ENCODE results near the gene PCDHGB3.
A peak's percentile ranks its signal among the peaks of the same experiment; 100 is the strongest.
"Not testable (repeated sequence)": the region's sequence is repeated elsewhere in the genome, so short reads cannot be mapped to it uniquely, and the experiment has no call there.

The PCDHGB3 gene

DNA sequence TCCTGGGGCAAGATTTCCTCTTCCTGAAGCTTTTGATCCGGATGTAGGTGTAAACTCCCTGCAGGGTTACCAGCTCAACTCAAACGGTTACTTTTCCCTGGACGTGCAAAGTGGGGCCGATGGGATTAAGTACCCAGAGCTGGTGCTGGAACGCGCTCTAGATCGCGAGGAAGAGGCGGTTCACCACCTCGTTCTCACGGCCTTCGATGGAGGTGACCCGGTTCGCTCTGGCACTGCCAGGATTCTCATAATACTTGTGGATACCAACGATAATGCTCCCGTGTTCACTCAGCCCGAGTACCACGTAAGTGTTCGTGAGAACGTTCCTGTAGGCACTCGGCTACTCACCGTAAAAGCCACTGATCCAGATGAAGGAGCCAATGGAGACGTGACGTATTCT is 14.4 kb upstream of the PCDHGB3 start:
- H3K4me3 ChIP-seq (ENCODE audit: low read depth, low read length): peak overlapping the region; percentile 49
- DNase-seq (ENCODE audit: low read depth): no peak

DNA sequence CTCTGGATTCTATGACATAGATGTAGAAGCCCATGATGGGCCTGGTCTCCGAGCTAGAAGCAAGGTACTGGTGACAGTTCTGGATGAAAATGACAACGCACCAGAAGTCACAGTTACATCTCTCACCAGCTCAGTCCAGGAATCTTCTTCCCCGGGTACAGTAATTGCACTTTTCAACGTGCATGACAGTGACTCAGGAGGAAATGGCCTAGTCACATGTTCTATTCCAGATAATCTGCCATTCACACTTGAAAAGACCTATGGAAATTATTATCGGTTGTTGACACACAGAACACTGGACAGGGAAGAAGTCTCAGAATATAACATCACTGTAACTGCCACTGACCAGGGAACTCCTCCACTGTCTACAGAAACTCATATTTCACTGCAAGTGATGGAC is 13.9 kb upstream of the PCDHGB3 start:
- H3K4me3 ChIP-seq (ENCODE audit: low read depth, low read length): no peak overlapping the region
- DNase-seq (ENCODE audit: low read depth): no peak

DNA sequence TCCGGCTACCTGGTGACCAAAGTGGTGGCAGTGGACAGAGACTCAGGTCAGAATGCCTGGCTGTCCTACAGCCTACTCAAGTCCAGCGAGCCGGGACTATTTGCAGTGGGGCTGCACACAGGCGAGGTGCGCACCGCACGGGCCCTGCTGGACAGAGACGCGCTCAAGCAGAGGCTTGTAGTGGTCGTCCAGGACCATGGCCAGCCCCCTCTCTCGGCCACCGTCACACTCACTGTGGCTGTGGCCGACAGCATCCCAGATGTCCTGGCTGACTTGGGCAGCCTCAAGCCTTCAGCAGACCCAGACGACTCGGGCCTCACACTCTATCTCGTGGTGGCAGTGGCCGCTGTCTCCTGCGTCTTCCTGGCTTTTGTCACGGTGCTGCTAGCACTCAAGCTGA is 13.1 kb upstream of the PCDHGB3 start:
- DNase-seq (ENCODE audit: low read depth): no peak
- H3K4me3 ChIP-seq (ENCODE audit: low read depth, low read length): no peak overlapping the region

DNA sequence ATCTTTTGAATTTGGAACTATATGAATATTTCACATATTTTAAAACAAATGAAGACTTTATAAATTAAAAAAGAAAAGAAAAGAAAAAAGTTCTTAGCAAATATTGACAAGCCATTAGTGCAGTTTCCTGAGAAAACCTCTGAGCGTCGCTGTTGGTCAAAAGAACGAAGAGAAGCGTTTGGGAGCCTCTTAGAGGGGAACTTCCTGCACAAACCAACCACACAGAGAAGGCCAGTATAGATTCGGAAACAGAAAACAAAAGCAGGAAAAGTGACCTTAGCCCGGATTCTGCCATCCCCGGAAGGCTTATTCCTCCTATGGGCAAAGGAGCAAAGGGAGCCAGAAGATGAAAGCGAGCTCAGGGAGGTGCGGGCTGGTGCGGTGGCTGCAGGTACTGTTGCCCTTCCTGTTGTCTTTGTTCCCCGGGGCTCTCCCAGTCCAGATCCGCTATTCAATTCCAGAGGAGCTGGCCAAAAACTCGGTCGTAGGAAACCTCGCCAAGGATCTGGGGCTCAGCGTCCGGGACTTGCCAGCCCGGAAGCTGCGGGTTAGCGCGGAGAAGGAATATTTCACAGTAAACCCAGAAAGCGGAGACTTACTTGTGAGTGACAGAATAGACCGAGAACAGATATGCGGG is 10.1 kb upstream of the PCDHGB3 start, which contains the start of gene PCDHGB2:
Gene PCDHGB2 (plus strand): TSS at position 205 of the 637 bp plus-strand sequence. CDS start 142 bp downstream, at position 347.
- H3K4me3 ChIP-seq (ENCODE audit: low read depth, low read length): peak within 1 kb of the TSS; percentile 43
- DNase-seq (ENCODE audit: low read depth): no peak

DNA sequence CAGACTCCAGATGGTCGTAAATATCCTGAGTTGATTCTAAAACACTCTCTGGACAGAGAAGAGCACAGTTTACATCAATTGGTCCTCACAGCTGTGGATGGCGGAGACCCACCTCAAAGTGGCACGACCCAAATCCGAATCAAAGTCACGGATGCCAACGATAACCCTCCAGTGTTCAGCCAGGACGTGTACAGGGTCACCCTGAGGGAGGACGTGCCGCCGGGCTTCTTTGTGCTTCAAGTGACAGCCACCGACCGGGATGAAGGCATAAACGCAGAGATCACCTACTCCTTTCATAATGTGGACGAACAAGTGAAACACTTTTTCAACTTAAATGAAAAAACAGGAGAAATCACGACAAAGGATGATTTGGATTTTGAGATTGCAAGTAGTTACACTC is 9.4 kb upstream of the PCDHGB3 start:
- no peak for DNase-seq (ENCODE audit: low read depth)
- no peak overlapping the region for H3K4me3 ChIP-seq (ENCODE audit: low read depth, low read length)

DNA sequence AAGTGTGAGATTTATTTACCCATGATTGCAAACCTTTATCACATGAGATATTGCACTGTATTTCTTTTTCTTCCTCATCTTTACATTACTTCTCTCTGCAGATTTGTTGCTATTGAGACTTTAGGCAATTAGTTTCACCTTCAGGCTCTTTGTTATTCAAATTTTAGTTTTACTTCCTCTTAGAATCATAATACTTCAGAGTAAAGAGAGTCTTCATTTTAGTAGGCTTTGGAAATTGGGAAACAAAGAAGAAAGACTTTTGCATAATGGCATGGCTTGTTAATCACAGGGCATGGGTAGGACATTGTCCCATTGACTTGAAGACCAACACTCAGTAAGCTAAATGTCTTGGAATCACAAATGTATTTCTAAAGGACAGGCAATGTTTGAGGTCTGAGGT is 7.3 kb upstream of the PCDHGB3 start:
- no peak for DNase-seq (ENCODE audit: low read depth)
- H3K4me3 ChIP-seq (ENCODE audit: low read depth, low read length): no peak overlapping the region

DNA sequence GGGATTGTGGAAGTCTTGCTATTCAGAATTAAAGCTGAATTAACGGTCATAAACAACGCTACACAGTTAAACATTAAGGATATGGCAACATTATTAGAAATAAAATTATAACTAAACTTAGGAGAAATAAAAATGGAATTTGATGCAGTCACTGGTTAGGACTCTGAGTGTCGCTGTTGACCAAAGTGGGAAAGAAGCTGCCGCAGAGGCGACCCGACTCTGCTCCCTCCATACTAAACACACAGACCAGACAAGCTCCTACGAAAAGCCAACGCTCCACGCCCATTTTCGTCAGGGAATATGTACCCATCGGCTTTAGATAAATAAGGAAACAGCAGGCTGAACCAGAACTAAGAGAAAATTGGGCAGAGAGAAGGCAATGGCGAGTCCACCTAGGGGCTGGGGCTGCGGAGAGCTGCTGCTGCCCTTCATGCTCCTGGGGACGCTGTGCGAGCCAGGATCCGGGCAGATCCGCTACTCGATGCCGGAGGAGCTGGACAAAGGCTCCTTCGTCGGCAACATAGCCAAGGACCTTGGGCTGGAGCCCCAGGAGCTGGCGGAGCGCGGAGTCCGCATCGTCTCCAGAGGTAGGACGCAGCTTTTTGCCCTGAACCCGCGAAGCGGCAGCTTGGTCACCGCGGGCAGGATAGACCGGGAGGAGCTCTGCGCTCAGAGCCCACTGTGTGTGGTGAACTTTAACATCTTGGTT is 5.9 kb upstream of the PCDHGB3 start, which contains the start of gene PCDHGA5:
Gene PCDHGA5 (plus strand): TSS at position 211 of the 709 bp plus-strand sequence. CDS start 169 bp downstream, at position 380.
- DNase-seq (ENCODE audit: low read depth): no peak
- H3K4me3 ChIP-seq (ENCODE audit: low read depth, low read length): peak within 1 kb of the TSS; percentile 27

DNA sequence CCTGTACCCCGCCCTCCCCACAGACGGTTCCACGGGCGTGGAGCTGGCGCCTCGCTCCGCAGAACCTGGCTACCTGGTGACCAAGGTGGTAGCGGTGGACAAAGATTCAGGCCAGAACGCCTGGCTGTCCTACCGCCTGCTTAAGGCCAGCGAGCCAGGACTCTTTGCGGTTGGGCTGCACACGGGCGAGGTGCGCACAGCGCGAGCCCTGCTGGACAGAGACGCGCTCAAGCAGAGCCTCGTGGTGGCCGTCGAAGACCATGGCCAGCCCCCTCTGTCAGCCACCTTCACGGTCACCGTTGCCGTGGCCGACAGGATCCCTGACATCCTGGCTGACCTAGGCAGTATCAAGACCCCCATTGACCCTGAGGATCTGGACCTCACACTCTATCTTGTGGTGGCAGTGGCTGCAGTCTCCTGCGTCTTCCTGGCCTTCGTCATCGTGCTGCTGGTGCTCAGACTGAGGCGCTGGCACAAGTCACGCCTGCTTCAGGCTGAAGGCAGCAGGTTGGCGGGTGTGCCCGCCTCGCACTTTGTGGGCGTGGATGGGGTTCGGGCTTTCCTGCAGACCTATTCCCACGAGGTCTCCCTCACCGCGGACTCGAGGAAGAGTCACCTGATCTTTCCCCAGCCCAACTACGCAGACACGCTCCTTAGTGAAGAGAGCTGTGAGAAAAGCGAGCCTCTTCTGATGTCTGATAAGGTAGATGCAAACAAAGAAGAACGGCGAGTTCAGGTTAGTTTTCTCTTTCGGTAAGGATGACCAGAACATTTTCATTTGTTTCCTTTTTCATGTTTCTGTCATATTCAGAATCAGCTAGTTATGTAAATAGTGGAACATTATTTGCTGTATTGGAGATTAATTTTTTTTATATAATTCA is 3.8 kb upstream of the PCDHGB3 start:
- no peak for DNase-seq (ENCODE audit: low read depth)
- H3K4me3 ChIP-seq (ENCODE audit: low read depth, low read length): no peak overlapping the region

DNA sequence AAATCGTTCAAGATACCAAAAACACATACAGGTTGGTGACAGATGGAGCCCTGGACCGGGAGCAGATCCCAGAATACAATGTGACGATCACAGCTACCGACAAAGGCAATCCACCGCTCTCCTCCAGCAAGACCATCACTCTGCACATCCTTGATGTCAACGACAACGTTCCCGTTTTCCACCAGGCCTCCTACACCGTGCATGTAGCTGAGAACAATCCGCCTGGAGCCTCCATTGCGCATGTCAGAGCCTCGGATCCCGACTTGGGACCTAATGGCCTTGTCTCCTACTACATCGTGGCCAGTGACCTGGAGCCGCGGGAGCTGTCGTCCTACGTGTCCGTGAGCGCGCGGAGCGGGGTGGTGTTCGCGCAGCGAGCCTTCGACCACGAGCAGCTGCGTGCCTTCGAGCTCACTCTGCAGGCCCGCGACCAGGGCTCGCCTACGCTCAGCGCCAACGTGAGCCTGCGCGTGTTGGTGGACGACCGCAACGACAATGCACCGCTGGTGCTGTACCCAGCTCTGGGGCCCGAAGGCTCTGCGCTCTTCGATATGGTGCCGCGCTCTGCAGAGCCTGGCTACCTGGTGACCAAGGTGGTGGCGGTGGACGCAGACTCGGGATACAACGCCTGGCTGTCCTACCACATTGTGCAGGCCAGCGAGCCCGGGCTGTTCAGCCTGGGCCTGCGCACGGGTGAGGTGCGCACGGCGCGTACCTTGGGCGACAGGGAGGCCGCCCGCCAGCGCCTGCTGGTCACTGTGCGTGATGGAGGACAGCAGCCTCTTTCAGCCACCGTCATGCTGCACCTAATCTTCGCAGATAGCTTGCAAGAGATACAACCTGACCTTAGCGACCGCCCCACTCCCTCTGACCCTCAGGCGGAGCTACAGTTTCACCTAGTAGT is 1.8 kb downstream of the PCDHGB3 start:
- DNase-seq (ENCODE audit: low read depth): no peak
- H3K4me3 ChIP-seq (ENCODE audit: low read depth, low read length): no peak overlapping the region

DNA sequence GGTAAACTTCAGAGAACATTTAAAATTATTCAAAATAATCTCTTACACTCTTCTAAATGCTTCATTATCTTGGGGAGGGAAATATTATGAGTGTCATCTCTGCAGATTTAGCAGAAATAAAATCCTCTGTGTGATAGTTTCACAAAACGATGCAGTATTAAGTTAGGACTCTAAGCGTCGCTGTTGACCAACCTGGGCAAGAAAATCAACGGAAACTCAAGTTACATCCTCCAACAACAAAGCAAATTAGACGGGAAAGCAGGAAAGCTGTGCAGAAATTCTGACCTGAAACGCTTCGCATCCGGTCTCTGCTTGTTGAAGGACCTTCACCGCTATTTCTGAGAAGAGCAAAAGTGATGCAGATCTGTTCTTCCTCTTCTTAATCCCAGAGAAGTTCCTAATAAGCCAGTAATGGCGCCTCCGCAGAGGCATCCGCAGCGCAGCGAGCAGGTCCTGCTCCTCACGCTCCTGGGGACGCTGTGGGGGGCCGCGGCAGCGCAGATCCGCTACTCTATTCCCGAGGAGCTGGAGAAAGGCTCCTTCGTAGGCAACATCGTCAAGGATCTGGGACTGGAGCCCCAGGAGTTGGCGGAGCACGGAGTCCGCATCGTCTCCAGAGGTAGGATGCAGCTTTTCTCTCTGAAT is 3.8 kb downstream of the PCDHGB3 start, which contains the start of gene PCDHGA6:
Gene PCDHGA6 (plus strand): TSS at position 219 of the 645 bp plus-strand sequence. CDS start 193 bp downstream, at position 412.
- H3K4me3 ChIP-seq (ENCODE audit: low read depth, low read length): peak within 1 kb of the TSS; percentile 49
- no peak for DNase-seq (ENCODE audit: low read depth)

DNA sequence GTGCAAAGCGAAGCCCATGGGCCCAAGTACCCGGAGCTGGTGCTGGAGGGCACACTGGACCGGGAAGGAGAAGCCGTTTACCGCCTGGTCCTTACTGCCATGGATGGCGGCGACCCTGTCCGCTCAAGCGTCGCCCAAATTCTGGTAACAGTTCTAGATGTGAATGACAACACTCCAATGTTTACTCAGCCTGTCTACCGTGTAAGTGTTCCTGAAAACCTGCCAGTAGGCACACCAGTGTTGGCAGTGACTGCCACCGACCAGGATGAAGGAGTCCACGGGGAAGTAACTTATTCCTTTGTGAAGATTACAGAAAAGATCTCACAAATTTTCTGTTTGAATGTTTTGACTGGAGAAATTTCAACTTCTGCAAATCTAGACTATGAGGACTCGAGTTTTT is 4.6 kb downstream of the PCDHGB3 start:
- DNase-seq (ENCODE audit: low read depth): no peak

DNA sequence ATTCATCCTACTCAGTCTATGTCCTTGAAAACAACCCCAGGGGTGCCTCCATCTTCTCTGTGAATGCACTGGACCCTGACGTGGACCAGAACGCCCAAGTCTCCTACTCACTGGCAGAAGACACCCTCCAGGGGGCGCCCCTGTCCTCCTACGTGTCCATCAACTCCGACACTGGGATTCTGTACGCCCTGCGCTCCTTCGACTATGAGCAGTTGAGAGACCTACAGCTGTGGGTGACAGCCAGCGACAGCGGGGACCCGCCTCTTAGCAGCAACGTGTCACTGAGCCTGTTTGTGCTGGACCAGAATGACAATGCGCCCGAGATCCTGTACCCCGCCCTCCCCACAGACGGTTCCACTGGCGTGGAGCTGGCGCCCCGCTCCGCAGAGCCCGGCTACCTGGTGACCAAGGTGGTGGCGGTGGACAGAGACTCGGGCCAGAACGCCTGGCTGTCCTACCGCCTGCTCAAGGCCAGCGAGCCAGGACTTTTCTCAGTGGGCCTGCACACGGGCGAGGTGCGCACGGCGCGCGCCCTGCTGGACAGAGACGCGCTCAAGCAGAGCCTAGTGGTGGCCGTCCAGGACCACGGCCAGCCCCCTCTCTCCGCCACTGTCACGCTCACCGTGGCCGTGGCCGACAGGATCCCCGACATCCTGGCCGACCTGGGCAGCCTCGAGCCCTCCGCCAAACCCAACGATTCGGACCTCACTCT is 5.6 kb downstream of the PCDHGB3 start:
- H3K4me3 ChIP-seq (ENCODE audit: low read depth, low read length); DNase-seq (ENCODE audit: low read depth): not testable (repeated sequence)

More for the DNA sequence above, 4.6 kb downstream of the PCDHGB3 start:
- no peak overlapping the region for H3K4me3 ChIP-seq (ENCODE audit: low read depth, low read length)

DNA sequence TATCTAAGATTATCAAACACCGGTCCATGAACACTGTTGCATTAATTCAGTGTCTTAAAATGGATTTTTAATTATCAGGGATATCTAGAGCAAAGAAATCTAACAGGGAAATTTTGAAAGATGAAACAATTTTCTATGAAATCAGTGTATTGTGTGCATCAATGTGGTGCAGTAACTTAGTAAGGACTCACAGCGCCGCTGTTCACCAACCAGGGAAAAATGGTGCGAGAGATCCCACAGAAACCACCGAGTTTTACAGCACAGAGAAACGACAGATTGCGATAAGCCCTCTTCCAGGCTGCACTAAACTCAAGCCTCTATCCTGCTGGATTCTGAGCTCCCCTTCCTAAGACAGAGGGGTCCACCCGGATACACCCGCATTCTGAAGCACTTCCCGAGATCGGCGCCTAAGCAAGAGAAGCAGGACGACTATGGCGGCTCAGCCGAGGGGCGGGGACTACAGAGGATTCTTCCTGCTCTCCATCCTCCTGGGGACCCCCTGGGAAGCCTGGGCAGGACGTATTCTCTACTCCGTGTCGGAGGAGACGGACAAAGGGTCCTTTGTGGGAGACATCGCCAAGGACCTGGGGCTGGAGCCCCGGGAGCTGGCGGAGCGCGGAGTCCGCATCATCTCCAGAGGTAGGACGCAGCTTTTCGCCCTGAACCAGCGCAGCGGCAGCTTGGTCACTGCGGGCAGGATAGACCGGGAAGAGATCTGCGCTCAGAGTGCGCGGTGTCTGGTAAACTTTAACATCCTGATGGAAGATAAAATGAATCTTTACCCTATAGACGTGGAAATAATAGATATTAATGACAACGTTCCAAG is 12.6 kb downstream of the PCDHGB3 start, which contains the start of gene PCDHGA7:
Gene PCDHGA7 (plus strand): TSS at position 274 of the 826 bp plus-strand sequence. CDS start 158 bp downstream, at position 432.
- no peak for DNase-seq (ENCODE audit: low read depth)
- peak within 1 kb of the TSS; percentile 61 for H3K4me3 ChIP-seq (ENCODE audit: low read depth, low read length)

DNA sequence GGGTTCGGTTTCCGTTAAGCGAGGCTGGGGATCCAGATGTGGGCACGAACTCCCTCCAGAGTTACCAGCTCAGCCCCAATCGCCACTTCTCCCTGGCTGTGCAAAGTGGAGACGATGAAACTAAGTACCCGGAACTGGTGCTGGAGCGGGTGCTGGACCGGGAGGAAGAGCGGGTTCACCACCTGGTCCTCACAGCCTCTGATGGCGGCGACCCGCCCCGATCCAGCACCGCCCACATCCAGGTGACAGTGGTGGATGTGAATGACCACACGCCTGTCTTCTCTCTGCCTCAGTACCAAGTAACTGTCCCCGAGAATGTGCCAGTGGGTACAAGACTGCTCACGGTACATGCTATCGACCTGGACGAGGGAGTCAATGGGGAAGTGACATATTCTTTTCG is 13.3 kb downstream of the PCDHGB3 start:
- H3K4me3 ChIP-seq (ENCODE audit: low read depth, low read length): peak overlapping the region; percentile 61
- DNase-seq (ENCODE audit: low read depth): no peak

DNA sequence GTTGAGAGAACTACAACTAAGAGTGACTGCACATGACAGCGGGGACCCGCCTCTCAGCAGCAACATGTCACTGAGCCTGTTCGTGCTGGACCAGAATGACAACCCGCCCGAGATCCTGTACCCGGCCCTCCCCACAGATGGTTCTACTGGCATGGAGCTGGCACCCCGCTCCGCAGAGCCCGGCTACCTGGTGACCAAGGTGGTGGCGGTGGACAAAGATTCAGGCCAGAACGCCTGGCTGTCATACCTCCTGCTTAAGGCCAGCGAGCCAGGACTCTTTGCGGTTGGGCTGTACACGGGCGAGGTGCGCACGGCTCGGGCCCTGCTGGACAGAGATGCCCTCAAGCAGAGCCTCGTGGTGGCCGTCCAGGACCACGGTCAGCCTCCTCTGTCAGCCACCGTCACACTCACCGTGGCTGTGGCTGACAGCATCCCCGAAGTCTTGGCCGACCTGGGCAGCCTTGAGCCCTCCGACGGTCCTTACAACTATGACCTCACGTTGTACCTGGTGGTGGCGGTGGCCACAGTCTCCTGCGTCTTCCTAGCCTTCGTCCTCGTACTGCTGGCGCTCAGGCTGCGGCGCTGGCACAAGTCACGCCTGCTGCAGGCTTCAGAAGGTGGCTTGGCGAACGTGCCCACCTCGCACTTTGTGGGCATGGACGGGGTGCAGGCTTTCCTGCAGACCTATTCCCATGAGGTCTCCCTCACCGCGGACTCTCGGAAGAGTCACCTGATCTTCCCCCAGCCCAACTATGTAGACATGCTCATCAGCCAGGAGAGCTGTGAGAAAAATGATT is 14.6 kb downstream of the PCDHGB3 start:
- no peak overlapping the region for H3K4me3 ChIP-seq (ENCODE audit: low read depth, low read length)
- DNase-seq (ENCODE audit: low read depth): no peak
